SJSA1 (cell line): ENCODE results near the gene CDKN2C. TPM values are rescaled to one million over a fixed set of nuclear protein-coding genes. Genes with fewer than 3 reads are reported as not detected.
"Not testable (repeated sequence)": the region's sequence is repeated elsewhere in the genome, so short reads cannot be mapped to it uniquely, and the experiment has no call there.

Source experiments
- DNase-seq, 2 experiments: peaks; one replicate each; pipeline ENCODE4 v3.0.0-alpha.2; 2015 to 2020; ENCODE audit warnings: low spot score in 2 of 2, low read depth in 1 of 2
- H3K27ac ChIP-seq: fragments of 250-450 bp; sonication (Bioruptor Pico); 2 replicates; pipeline ENCODE4 v1.5.1; 2020; ENCODE audit warnings: mild to moderate bottlenecking, moderate library complexity
- H3K27me3 ChIP-seq: fragments of 250-450 bp; sonication (Bioruptor Pico); replicated peaks from 2 replicates; pipeline ENCODE4 v1.5.1; 2020; ENCODE audit warnings: mild to moderate bottlenecking, moderate library complexity
- H3K36me3 ChIP-seq: fragments of 250-450 bp; sonication (Bioruptor Pico); 2 replicates; pipeline ENCODE4 v1.5.1; 2020; ENCODE audit warnings: mild to moderate bottlenecking
- H3K4me1 ChIP-seq: fragments of 250-450 bp; sonication (Bioruptor Pico); replicated peaks from 2 replicates; pipeline ENCODE4 v1.6.1; 2021; ENCODE audit warnings: mild to moderate bottlenecking
- H3K4me3 ChIP-seq: fragments of 250-450 bp; sonication (Bioruptor Pico); 2 replicates; pipeline ENCODE4 v1.5.1; 2020; ENCODE audit warnings: mild to moderate bottlenecking
- H3K9me3 ChIP-seq: fragments of 250-450 bp; sonication (Bioruptor Pico); replicated peaks from 2 replicates; pipeline ENCODE4 v1.5.1; 2020; ENCODE audit warnings: mild to moderate bottlenecking
- total RNA-seq: library from RNA; depleted of rRNA; stranded (reverse); fragments of >200 nt; shearing (Covaris generic); gene quantifications from 2 replicates; pipeline ENCODE4 v1.2.3, GENCODE V29; 2014

Gene CDKN2C
- total RNA-seq, 1 experiment from 2014 or later, result 225 TPM

DNA sequence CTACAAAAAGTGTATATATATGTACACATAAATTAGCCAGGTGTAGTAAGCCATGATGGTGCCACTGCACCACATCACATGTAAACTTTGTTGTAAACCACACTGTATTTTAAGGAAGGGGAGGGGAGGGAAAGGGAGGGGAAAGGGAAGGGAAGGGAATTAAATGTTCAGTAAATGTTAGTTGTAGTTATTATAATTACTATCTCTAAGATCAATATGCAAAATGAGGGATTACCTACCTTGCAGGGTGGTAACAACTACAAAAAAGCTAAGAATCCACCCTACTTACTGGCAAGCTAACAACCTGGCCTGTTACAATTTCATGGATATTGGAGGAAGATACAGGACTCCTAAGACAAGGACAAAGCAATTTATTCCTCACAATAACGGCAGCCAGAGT is 27.7 kb upstream of the CDKN2C start:
- no peak overlapping the region for H3K27ac ChIP-seq
- H3K36me3 ChIP-seq, result peaks cover 4% of the 10 kb centered on the region; the same call in 1 of the 2 replicates
- H3K9me3 ChIP-seq, result no peaks in the 10 kb centered on the region
- no peak for DNase-seq
- H3K4me3 ChIP-seq, result no peak overlapping the region
- H3K4me1 ChIP-seq, result no peaks in the 10 kb centered on the region
- H3K27me3 ChIP-seq, result no peaks in the 10 kb centered on the region

- peaks cover 13% of the 10 kb centered on the region; the same call in 1 of the 2 replicates for H3K36me3 ChIP-seq
- H3K4me3 ChIP-seq, result no peak overlapping the region
- DNase-seq, result no peak
- no peaks in the 10 kb centered on the region for H3K27me3 ChIP-seq
- H3K9me3 ChIP-seq, result no peaks in the 10 kb centered on the region
- H3K4me1 ChIP-seq, result no peaks in the 10 kb centered on the region
- no peak overlapping the region for H3K27ac ChIP-seq
These were observed 20.6 kb upstream of the CDKN2C start for GRCh38 chr1:50949286-50949982.

- H3K4me1 ChIP-seq, result no peaks in the 10 kb centered on the region
- peaks cover 15% of the 10 kb centered on the region for H3K36me3 ChIP-seq
- no peaks in the 10 kb centered on the region for H3K27me3 ChIP-seq
- no peaks in the 10 kb centered on the region for H3K9me3 ChIP-seq
- H3K4me3 ChIP-seq, result no peak overlapping the region
- no peak overlapping the region for H3K27ac ChIP-seq
- no peak for DNase-seq
These were observed 19.6 kb upstream of the CDKN2C start for GRCh38 chr1:50950396-50950795.

GRCh38 chr1:50952566-50952965 is 17.5 kb upstream of the CDKN2C start:
- H3K4me3 ChIP-seq, H3K4me1 ChIP-seq, H3K9me3 ChIP-seq, H3K27me3 ChIP-seq, DNase-seq, H3K27ac ChIP-seq: not testable (repeated sequence)
- H3K36me3 ChIP-seq, result peaks cover 19% of the 10 kb centered on the region

DNA sequence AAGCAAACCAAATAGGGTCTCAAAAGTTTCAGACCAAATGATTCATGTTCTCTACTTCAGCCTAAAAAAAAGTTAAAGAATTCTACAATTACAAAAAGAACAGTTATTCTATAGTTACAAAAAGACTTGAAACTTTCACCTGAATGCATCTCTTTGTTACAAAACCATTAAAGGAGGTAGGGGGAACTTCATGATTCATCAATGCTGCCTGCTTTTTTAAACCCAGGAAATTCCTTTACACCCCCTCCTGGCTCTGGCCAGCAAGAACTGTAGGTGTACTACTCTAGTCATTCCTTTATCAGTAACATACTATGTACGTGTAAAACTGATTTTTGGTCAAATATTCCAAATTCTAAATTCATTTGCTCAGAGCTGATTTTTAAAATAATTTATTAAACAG is 14.9 kb upstream of the CDKN2C start:
- H3K27ac ChIP-seq, result no peak overlapping the region
- H3K9me3 ChIP-seq, result no peaks in the 10 kb centered on the region
- no peaks in the 10 kb centered on the region for H3K27me3 ChIP-seq
- H3K4me1 ChIP-seq, result peaks cover 4% of the 10 kb centered on the region; the same call in 1 of the 2 replicates
- H3K4me3 ChIP-seq, result no peak overlapping the region
- peaks cover 21% of the 10 kb centered on the region; the same call in 1 of the 2 replicates for H3K36me3 ChIP-seq
- no peak for DNase-seq

- Histone ChIP-seq H3K4me1 (peaks cover 18% of the 10 kb centered on the region), H3K36me3 (peaks cover 10% of the 10 kb centered on the region; the same call in 1 of the 2 replicates), H3K4me3 (peak overlapping the region; percentile 85), H3K9me3 (no peaks in the 10 kb centered on the region), H3K27me3 (no peaks in the 10 kb centered on the region), H3K27ac (no peak overlapping the region)
- DNase-seq, result peak; percentile 34 to 53
These were observed 10.6 kb upstream of the CDKN2C start for GRCh38 chr1:50959303-50959912.

DNA sequence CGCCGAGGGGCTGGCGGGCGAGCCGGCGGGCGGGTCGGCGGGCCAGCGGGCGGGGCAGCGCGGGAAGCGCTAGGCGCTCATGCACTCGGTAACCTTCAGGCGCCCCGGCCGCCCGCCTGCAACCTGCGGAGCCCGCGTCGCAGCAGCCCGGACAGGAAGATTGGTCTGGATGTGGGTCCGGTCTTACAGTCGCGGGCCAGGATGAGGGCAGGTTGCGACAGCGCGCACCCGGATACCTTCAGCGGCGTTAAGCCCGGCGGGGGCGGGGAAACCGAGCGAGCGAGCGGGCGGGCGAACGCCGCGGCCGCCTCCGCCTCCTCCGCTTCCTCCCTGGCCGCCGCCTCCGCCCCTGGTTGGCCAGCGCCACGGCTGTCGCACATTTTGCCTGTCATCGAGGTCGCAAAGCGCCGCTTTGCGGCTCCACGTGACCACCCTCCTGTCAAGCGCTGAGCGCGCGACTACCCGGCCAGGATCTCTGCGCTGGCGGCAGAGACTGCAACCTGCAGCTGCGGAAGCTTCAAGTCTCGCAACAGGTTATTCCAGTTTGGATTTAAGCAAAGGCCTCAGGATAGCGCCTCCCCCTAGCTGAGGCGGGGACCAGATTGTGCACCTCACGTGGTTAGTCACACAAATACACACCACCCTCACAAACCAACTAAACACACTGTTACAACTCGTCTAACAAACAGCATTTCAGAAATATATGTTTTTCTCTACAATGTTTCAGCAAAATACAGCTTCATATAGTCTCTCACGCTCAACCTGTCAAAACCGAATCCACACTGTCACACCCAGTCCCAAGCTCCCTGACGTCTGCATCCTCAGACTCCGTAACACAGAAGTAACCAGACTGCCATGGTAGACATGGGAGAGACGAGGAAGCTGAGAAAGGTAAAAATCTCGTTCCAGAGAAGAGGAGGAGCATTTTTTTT is 9.9 kb upstream of the CDKN2C start, which contains the start of gene FAF1:
FAF1 (minus strand) TSS at position 355 of the 932 bp plus-strand sequence. CDS start 456 bp downstream, outside the sequence.
- peaks cover 10% of the 10 kb centered on the region; the same call in 1 of the 2 replicates for H3K36me3 ChIP-seq
- peaks cover 18% of the 10 kb centered on the region for H3K4me1 ChIP-seq
- H3K4me3 ChIP-seq, result peak within 1 kb of the TSS; percentile 85
- H3K27ac ChIP-seq, result 0 out of 2 replicates have a peak within 1 kb of the TSS, but pooled peaks have one; percentile 6
- H3K9me3 ChIP-seq, result no peaks in the 10 kb centered on the region
- DNase-seq, result peak; percentile 94 to 96
- H3K27me3 ChIP-seq, result no peaks in the 10 kb centered on the region

DNA sequence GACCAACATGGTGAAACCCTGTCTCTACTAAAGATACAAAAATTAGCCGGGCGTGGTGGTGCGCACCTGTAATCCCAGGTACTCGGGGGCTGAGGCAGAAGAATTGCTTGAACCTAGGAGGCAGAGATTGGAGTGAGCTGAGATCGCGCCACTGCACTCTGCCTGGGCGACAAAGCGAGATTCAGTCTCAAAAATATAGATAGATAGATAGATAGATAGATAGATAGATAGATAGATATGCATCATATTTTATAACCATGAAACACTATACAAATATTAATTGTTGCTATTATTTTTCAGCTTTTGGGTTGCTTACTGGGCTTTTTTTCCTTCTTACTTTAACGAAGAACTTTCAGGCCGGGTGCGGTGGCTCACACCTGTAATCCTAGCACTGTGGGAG is 5.2 kb upstream of the CDKN2C start:
- no peak overlapping the region for H3K27ac ChIP-seq
- peaks cover 16% of the 10 kb centered on the region for H3K36me3 ChIP-seq
- H3K9me3 ChIP-seq, result no peaks in the 10 kb centered on the region
- no peak overlapping the region for H3K4me3 ChIP-seq
- H3K27me3 ChIP-seq, result no peaks in the 10 kb centered on the region
- H3K4me1 ChIP-seq, result peaks cover 14% of the 10 kb centered on the region
- no peak for DNase-seq

- peaks cover 8% of the 10 kb centered on the region for H3K4me1 ChIP-seq
- peak overlapping the region; percentile 85 for H3K4me3 ChIP-seq
- peaks cover 37% of the 10 kb centered on the region for H3K36me3 ChIP-seq
- H3K27me3 ChIP-seq, result no peaks in the 10 kb centered on the region
- no peaks in the 10 kb centered on the region for H3K9me3 ChIP-seq
- H3K27ac ChIP-seq, result peak overlapping the region; percentile 99
- DNase-seq, result no peak
These were observed 3.1 kb upstream of the CDKN2C start for GRCh38 chr1:50966991-50967390.

- H3K27ac ChIP-seq, result peak overlapping the region; percentile 99
- peaks cover 2% of the 10 kb centered on the region for H3K4me1 ChIP-seq
- no peaks in the 10 kb centered on the region for H3K27me3 ChIP-seq
- peak in 1 of 2 experiments; percentile 78 for DNase-seq
- H3K9me3 ChIP-seq, result no peaks in the 10 kb centered on the region
- peak overlapping the region; percentile 85 for H3K4me3 ChIP-seq
- peaks cover 43% of the 10 kb centered on the region for H3K36me3 ChIP-seq
These were observed 2.5 kb upstream of the CDKN2C start for GRCh38 chr1:50967416-50968157.

- H3K9me3 ChIP-seq, result no peaks in the 10 kb centered on the region
- no peaks in the 10 kb centered on the region for H3K27me3 ChIP-seq
- peak; percentile 96 for DNase-seq
- H3K27ac ChIP-seq, result peak overlapping the region; percentile 99
- H3K4me3 ChIP-seq, result peak overlapping the region; percentile 85
- H3K36me3 ChIP-seq, result peaks cover 50% of the 10 kb centered on the region
- H3K4me1 ChIP-seq, result no peaks in the 10 kb centered on the region; the same call in 1 of the 2 replicates
These were observed 1.8 kb upstream of the CDKN2C start for GRCh38 chr1:50968158-50968820.

GRCh38 chr1:50968821-50969610 is 1.0 kb upstream of the CDKN2C start:
- peak overlapping the region; percentile 99 for H3K27ac ChIP-seq
- peak in 1 of 2 experiments; percentile 65 for DNase-seq

More at GRCh38 chr1:50968821-50969610, 1.0 kb upstream of the CDKN2C start:
- Histone ChIP-seq H3K27me3 (no peaks in the 10 kb centered on the region), H3K4me3 (peak overlapping the region; percentile 85), H3K36me3 (peaks cover 57% of the 10 kb centered on the region), H3K4me1 (peaks cover 3% of the 10 kb centered on the region; the same call in 1 of the 2 replicates), H3K9me3 (no peaks in the 10 kb centered on the region)
